AG09309 (cell line): ENCODE data around the gene ZNF280A.
"Not testable (repeated sequence)": the region's sequence is repeated elsewhere in the genome, so short reads cannot be mapped to it uniquely, and the experiment has no call there.

Experiments used
- DNase-seq: peaks from one replicate; pipeline ENCODE4 v3.0.0-alpha.2; 2010; ENCODE audit warnings: low read depth
- H3K4me3 ChIP-seq: 2 replicates; pipeline ENCODE4 v1.5.1; 2011; ENCODE audit warnings: mild to moderate bottlenecking, low read depth, low read length, moderate library complexity; ENCODE audit not compliant: control insufficient read depth
- TF ChIP-seq, protein P1 (sequence below): IDR thresholded peaks from 2 replicates; pipeline ENCODE4 v1.5.1; 2011; ENCODE audit warnings: mild to moderate bottlenecking, low read depth, low read length, inconsistent platforms; ENCODE audit not compliant: insufficient read depth, control insufficient read depth; ENCODE audit errors: missing control alignments

ZNF280A gene

DNA sequence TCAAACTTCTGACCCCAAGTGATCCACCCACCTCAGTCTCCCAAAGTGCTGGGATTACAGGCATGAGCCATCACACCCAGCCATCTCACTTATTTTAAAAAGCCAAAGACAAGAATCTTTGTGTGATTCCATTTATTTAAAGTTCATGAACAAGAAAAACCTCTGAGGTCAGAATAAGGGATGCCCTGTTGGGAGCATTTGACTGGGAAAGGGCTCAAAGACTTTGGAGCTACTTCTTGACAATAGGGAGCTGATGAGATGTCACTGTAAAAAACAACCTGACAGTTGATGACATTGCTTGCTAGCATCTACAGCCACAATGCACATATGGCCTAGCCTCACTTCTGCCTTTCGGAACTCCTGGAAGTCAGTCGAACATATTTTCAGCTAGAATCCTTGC lies 6.5 kb downstream of the ZNF280A start:
- TF ChIP-seq, protein P1, sequence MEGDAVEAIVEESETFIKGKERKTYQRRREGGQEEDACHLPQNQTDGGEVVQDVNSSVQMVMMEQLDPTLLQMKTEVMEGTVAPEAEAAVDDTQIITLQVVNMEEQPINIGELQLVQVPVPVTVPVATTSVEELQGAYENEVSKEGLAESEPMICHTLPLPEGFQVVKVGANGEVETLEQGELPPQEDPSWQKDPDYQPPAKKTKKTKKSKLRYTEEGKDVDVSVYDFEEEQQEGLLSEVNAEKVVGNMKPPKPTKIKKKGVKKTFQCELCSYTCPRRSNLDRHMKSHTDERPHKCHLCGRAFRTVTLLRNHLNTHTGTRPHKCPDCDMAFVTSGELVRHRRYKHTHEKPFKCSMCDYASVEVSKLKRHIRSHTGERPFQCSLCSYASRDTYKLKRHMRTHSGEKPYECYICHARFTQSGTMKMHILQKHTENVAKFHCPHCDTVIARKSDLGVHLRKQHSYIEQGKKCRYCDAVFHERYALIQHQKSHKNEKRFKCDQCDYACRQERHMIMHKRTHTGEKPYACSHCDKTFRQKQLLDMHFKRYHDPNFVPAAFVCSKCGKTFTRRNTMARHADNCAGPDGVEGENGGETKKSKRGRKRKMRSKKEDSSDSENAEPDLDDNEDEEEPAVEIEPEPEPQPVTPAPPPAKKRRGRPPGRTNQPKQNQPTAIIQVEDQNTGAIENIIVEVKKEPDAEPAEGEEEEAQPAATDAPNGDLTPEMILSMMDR: no peak
- H3K4me3 ChIP-seq: no peak overlapping the region
- DNase-seq: no peak

DNA sequence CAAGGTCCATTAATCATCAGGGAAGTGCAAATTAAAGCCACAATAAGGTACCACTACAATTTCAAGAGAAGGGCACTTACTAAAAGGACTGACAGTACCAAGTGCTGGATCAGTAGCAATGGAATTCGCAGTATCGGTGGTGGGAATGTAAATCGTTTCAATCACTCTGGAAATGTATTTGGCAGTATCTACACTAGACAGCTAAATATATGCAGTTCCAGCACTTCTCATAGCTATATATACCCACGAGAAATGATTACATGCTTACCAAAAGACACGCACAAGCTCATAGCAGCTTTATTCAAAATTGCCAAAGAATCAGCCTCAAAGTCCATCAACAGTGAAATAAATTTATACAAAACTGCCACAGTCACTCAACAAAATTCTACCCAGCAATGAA lies 7.1 kb downstream of the ZNF280A start:
- no peak overlapping the region for H3K4me3 ChIP-seq
- TF ChIP-seq, protein P1: no peak
- no peak for DNase-seq

DNA sequence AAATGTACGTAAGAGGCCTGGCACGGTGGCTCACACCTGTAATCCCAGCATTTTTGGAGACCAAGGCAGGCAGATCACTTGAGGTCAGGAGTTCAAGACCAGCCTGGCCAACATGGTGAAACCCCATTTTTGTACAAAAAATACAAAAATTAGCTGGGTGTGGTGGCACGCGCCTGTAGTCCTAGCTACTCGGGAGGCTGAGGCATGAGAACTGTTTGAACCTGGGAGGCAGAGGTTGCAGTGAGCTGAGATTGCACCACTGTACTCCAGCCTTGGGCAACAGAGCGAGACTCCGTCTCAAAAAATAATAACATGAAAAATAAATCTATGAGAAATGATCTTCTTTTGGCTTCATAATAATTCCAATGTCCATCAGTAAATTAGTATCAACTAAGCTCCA lies 9.2 kb downstream of the ZNF280A start:
- not testable (repeated sequence) for H3K4me3 ChIP-seq, DNase-seq

DNA sequence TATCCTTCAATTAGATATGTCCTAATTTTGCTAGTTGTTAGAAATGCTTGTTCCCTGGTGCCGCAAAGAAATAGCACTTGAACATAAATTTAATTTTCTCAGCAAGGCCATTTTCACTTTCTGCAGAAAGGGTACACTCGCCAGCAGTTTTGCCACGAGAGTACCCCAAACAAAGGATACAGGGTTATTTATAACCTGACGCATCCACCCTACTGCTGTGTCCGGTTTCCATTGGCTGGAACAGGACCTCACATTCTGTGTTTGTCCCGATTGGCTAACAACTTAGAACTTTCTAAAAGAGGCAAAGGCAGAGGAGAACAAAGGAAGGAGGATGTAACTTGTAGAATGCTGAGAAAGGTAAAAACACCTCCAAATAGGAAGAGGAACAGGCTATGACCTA lies 10.2 kb downstream of the ZNF280A start:
- not testable (repeated sequence) for DNase-seq, H3K4me3 ChIP-seq

DNA sequence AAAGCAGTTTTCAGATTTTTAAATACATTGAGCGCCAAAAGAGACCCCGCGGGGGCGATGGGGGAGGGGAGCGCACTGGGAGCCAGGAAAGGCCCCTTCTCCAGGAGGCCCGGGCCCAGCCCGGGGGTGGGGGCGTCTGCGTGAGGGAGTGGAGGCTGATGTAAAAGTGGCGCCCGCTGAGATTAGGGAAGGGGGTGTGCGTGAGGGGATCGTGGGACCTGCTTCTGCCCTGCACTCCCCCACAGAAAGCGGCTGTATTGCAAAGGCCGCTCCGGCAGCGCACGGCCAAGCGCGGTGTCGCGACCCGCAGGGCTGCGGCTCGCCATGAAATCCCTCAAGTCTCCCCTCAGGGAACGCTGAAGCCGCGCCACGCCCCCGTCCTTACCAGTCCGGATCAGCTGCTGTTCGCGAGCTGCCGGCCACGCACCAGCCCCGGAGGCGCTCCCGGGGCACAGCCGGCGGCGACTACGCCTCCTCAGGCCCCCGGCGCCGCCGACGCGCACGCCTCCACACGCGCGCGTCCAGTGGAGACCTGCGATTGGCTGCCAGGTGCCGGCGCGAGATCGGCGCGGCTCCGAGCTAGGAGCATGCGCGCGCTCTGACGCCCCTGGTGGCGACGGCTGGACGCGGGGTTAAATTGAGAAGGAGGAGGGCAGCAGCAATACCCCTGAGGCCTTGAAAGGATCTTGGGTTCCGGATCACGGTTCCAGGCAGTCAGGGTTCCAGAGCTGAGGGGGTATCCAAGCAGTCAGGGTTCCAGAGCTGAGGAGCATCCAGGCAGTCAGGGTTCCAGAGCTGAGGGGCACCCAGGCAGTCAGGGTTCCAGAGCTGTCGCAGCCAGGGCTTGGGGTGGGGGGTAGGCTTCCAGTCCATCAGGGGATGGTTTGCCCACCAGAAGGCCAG lies 11.5 kb downstream of the ZNF280A start, which contains the start of gene ZNF280B:
Gene ZNF280B, minus strand, starts transcription at position 469 of the 903 bp plus-strand sequence. CDS start 19,344 bp downstream, outside the sequence.
- DNase-seq: no peak
- H3K4me3 ChIP-seq: no peak within 1 kb of the TSS
- TF ChIP-seq, protein P1: no peak

DNA sequence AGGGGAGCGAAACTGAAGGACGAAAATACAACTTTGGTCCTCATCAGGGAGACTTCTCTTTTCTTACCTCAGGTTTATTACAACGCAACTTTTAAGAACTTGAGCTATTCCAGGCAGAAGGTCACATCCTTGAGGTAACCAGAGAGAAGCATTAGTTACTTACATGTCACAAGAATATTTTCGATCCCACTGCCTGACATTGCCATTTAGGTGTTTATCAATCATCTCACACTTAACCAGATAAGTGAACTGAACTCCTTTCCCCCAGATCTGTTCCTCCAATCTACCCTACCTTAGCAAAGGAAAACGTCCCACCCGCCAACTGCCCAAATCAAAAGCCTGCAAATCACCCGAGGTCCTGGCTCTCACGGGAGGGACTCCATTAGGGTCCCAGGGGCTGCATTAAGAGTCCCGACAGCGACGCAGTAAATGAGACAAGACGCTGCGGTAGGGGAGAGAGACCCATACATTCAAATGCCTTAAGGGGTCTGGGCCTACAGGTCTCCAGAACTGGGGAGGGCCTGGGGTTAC lies 12.3 kb downstream of the ZNF280A start:
- no peak overlapping the region for H3K4me3 ChIP-seq
- TF ChIP-seq, protein P1: no peak
- DNase-seq: no peak

DNA sequence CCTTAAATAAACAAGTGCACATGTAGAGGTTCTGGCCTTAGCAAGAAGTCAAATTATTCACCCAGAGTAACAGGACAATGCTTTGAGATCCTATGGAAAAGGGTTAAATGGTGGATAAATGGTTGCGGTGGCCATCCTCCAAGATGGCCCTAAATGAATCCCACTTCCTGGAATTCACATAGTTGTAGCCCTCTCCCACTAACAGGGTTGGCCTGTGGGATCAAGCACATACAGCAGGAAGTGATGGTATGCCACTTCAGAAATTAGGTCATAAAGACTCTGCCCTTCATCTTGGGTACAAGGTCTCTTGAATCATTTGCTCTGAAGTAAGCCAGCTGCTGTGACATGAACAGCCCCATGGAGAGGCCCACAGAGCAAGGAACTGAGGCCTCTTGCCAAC lies 13.3 kb downstream of the ZNF280A start:
- DNase-seq: no peak
- no peak overlapping the region for H3K4me3 ChIP-seq
- TF ChIP-seq, protein P1: no peak
